ENCODE measurements around the gene HPCA. TPM values are rescaled to one million over a fixed set of nuclear protein-coding genes. Genes with fewer than 3 reads are reported as not detected.

The HPCA gene
- polyA plus RNA-seq, 1 donor (not counting 4 experiments of a cell fraction or from before 2014, with no cell fraction given), result not detected

GRCh38 chr1:32906654-32907053 lies 20.4 kb downstream of the HPCA start:
- no peaks in the 10 kb centered on the region for H3K4me1 ChIP-seq (ENCODE audit: control insufficient read depth, extremely low read depth, insufficient read depth, low read length)
- DNase-seq (ENCODE audit: low read depth, low spot score) (no peak), FAIRE-seq (no peak)
- dilution Hi-C loops (cut with MboI; ENCODE audit: extremely low pct_ligation_motif_present, low sequenced_read_pairs), result no loop called here
- H3K9me1 ChIP-seq (ENCODE audit: control insufficient read depth, extremely low read depth, insufficient read depth, low read length), result peaks cover 2% of the 10 kb centered on the region
- H4K20me1 ChIP-seq (ENCODE audit: control insufficient read depth, extremely low read depth, insufficient read depth, low read length), result no peaks in the 10 kb centered on the region
- no peak overlapping the region for H2AFZ ChIP-seq (ENCODE audit: control insufficient read depth, low read length)
- no peaks in the 10 kb centered on the region for H3K27me3 ChIP-seq (ENCODE audit: control insufficient read depth, extremely low read depth, insufficient read depth, low read length)
- no peak overlapping the region for H3K27ac ChIP-seq (ENCODE audit: control insufficient read depth, insufficient read depth, low read length)
- no peak overlapping the region for H3K4me2 ChIP-seq (ENCODE audit: control insufficient read depth, extremely low read depth, insufficient read depth, low read depth, low read length)
- no peak overlapping the region for H3K4me3 ChIP-seq (ENCODE audit: control insufficient read depth in 2 of 3, extremely low read depth in 1 of 3, insufficient read depth in 2 of 3, low read depth in 1 of 3, low read length in 3 of 3)
- H3K79me2 ChIP-seq (ENCODE audit: control insufficient read depth, insufficient read depth, low read length), result no peaks in the 10 kb centered on the region
- TF ChIP-seq, protein P1, sequence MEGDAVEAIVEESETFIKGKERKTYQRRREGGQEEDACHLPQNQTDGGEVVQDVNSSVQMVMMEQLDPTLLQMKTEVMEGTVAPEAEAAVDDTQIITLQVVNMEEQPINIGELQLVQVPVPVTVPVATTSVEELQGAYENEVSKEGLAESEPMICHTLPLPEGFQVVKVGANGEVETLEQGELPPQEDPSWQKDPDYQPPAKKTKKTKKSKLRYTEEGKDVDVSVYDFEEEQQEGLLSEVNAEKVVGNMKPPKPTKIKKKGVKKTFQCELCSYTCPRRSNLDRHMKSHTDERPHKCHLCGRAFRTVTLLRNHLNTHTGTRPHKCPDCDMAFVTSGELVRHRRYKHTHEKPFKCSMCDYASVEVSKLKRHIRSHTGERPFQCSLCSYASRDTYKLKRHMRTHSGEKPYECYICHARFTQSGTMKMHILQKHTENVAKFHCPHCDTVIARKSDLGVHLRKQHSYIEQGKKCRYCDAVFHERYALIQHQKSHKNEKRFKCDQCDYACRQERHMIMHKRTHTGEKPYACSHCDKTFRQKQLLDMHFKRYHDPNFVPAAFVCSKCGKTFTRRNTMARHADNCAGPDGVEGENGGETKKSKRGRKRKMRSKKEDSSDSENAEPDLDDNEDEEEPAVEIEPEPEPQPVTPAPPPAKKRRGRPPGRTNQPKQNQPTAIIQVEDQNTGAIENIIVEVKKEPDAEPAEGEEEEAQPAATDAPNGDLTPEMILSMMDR (optimal IDR thresholded peaks at IDR 0.05 in 1 of 3, IDR thresholded peaks at IDR 0.05 in 1 of 3, conservative IDR thresholded peaks at IDR 0.05 in 1 of 3; ENCODE audit: extremely low read depth in 1 of 3, insufficient read depth in 2 of 3, low read length in 3 of 3), result no peak
- no peak for TF ChIP-seq EZH2 (IDR thresholded peaks at IDR 0.05; ENCODE audit: low read length)
- no peak overlapping the region for H3K9ac ChIP-seq (ENCODE audit: control insufficient read depth, extremely low read depth, insufficient read depth, low read length)
- no peaks in the 10 kb centered on the region for H3K36me3 ChIP-seq (ENCODE audit: control insufficient read depth in 2 of 2, extremely low read depth in 1 of 2, insufficient read depth in 2 of 2, low read length in 2 of 2)
- H3K9me3 ChIP-seq (ENCODE audit: control insufficient read depth, low read depth, low read length), result no peaks in the 10 kb centered on the region

DNA sequence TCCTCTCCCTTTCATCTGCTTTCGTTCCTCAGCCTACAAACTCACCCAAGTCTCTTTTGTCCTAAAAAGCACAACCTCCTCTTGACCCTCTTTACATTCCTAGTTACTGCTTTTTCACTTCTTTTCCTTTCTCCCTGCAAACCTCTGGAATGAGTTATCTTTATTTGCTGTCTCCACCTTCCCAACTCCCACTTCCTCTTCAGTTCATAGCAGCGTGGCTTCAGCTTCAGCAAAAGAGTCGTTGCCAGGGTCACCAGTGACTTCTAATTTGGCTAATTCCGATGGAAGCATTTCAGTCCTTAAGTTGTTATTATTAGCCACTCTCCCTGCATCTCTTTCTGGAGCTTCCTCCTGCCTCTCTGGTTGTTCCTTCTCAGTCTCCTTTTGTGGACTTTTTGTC lies 21.1 kb downstream of the HPCA start:
- Histone ChIP-seq H3K4me3 (ENCODE audit: control insufficient read depth in 2 of 3, extremely low read depth in 1 of 3, insufficient read depth in 2 of 3, low read depth in 1 of 3, low read length in 3 of 3) (no peak overlapping the region), H3K4me1 (ENCODE audit: control insufficient read depth, extremely low read depth, insufficient read depth, low read length) (no peaks in the 10 kb centered on the region), H3K4me2 (ENCODE audit: control insufficient read depth, extremely low read depth, insufficient read depth, low read depth, low read length) (no peak overlapping the region), H3K27ac (ENCODE audit: control insufficient read depth, insufficient read depth, low read length) (no peak overlapping the region), H3K79me2 (ENCODE audit: control insufficient read depth, insufficient read depth, low read length) (no peaks in the 10 kb centered on the region), H3K36me3 (ENCODE audit: control insufficient read depth in 2 of 2, extremely low read depth in 1 of 2, insufficient read depth in 2 of 2, low read length in 2 of 2) (no peaks in the 10 kb centered on the region), H3K9me3 (ENCODE audit: control insufficient read depth, low read depth, low read length) (no peaks in the 10 kb centered on the region), H2AFZ (ENCODE audit: control insufficient read depth, low read length) (no peak overlapping the region), H4K20me1 (ENCODE audit: control insufficient read depth, extremely low read depth, insufficient read depth, low read length) (no peaks in the 10 kb centered on the region), H3K9me1 (ENCODE audit: control insufficient read depth, extremely low read depth, insufficient read depth, low read length) (peaks cover 2% of the 10 kb centered on the region), H3K27me3 (ENCODE audit: control insufficient read depth, extremely low read depth, insufficient read depth, low read length) (no peaks in the 10 kb centered on the region), H3K9ac (ENCODE audit: control insufficient read depth, extremely low read depth, insufficient read depth, low read length) (no peak overlapping the region)
- dilution Hi-C loops (cut with MboI; ENCODE audit: extremely low pct_ligation_motif_present, low sequenced_read_pairs), result no loop called here
- DNase-seq (ENCODE audit: low read depth, low spot score) (no peak), FAIRE-seq (no peak)
- TF ChIP-seq EZH2 (IDR thresholded peaks at IDR 0.05; ENCODE audit: low read length), result no peak
- TF ChIP-seq, protein P1 (optimal IDR thresholded peaks at IDR 0.05 in 1 of 3, IDR thresholded peaks at IDR 0.05 in 1 of 3, conservative IDR thresholded peaks at IDR 0.05 in 1 of 3; ENCODE audit: extremely low read depth in 1 of 3, insufficient read depth in 2 of 3, low read length in 3 of 3), result no peak
